Measurements from ENCODE around the gene BCAP29. TPM values are rescaled to one million over a fixed set of nuclear protein-coding genes. Genes with fewer than 3 reads are reported as not detected.

BCAP29 gene
- total and polyA plus RNA-seq, 2 of the 8 experiments (the other 6 are each of a cell fraction or from before 2014, with no cell fraction given): 6.8 to 18.1 TPM

DNA sequence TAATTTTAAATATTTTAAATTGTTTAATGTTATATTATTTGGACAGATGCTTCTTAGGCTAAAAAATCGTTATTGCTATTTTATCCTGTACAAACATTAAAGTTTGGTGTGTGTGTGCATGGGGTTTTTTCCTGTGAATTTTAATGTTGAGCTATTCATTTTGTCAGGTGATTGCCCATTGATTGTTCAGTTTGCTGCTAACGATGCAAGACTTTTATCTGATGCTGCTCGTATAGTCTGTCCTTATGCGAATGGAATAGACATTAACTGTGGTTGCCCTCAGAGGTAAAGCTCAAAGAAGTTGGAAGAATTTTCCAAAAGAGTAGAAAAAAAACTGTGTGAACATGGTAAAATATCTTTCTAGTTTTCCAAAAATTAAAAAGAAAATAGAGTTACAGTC, 6.5 kb upstream of the BCAP29 start (continued):
- TF ChIP-seq, protein P1, sequence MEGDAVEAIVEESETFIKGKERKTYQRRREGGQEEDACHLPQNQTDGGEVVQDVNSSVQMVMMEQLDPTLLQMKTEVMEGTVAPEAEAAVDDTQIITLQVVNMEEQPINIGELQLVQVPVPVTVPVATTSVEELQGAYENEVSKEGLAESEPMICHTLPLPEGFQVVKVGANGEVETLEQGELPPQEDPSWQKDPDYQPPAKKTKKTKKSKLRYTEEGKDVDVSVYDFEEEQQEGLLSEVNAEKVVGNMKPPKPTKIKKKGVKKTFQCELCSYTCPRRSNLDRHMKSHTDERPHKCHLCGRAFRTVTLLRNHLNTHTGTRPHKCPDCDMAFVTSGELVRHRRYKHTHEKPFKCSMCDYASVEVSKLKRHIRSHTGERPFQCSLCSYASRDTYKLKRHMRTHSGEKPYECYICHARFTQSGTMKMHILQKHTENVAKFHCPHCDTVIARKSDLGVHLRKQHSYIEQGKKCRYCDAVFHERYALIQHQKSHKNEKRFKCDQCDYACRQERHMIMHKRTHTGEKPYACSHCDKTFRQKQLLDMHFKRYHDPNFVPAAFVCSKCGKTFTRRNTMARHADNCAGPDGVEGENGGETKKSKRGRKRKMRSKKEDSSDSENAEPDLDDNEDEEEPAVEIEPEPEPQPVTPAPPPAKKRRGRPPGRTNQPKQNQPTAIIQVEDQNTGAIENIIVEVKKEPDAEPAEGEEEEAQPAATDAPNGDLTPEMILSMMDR (IDR thresholded peaks at IDR 0.05; ENCODE audit: control extremely low read depth in 1 of 3, insufficient read depth in 1 of 3, low read depth in 1 of 3, low read length in 3 of 3): no peak
- TF ChIP-seq CHD2 (IDR thresholded peaks at IDR 0.05; ENCODE audit: low read length): no peak
- no peak for TF ChIP-seq ASH2L (IDR thresholded peaks at IDR 0.05; ENCODE audit: low read length)
- no peak for TF ChIP-seq SRF (IDR thresholded peaks at IDR 0.05; ENCODE audit: low read depth, low read length)
- no peak for TF ChIP-seq BRCA1 (IDR thresholded peaks at IDR 0.05; ENCODE audit: low read depth, low read length)
- TF ChIP-seq CHD1 (IDR thresholded peaks at IDR 0.05; ENCODE audit: low read depth, low read length): no peak

All from H1 (cell line).